GM18526 (cell line): ENCODE measurements around the gene OSM.

Experiments used
- POLR2A ChIP-seq: IDR thresholded peaks from 3 replicates; pipeline ENCODE4 v1.6.1; 2011; ENCODE audit not compliant: insufficient read length; ENCODE audit errors: extremely low read depth

The OSM gene

GRCh38 chr22:30266445-30267381, at the start of gene OSM:
Gene OSM (minus strand): TSS chr22:30266851. CDS start chr22:30266799, 52 bp downstream.
- peak; percentile 55 for TF ChIP-seq POLR2A

- TF ChIP-seq POLR2A = no peak
Measured at GRCh38 chr22:30315962-30316576, 49.4 kb upstream of the OSM start.

- TF ChIP-seq POLR2A = no peak
Measured at GRCh38 chr22:30314915-30315314, 48.3 kb upstream of the OSM start.

- no peak for TF ChIP-seq POLR2A
Measured at GRCh38 chr22:30313527-30314363, 47.1 kb upstream of the OSM start.

GRCh38 chr22:30312053-30312452, 45.4 kb upstream of the OSM start:
- no peak for TF ChIP-seq POLR2A

- no peak for TF ChIP-seq POLR2A
Measured at GRCh38 chr22:30310881-30311771, 44.5 kb upstream of the OSM start.

- no peak for TF ChIP-seq POLR2A
Measured at GRCh38 chr22:30309951-30310741, 43.5 kb upstream of the OSM start.

GRCh38 chr22:30308518-30309230, 42.0 kb upstream of the OSM start:
- TF ChIP-seq POLR2A = no peak

GRCh38 chr22:30308093-30308492, 41.4 kb upstream of the OSM start:
- TF ChIP-seq POLR2A = no peak

GRCh38 chr22:30307041-30307574, 40.5 kb upstream of the OSM start:
- no peak for TF ChIP-seq POLR2A

- no peak for TF ChIP-seq POLR2A
Measured at GRCh38 chr22:30306627-30307011, 40.0 kb upstream of the OSM start.

- TF ChIP-seq POLR2A = no peak
Measured at GRCh38 chr22:30305906-30306626, 39.4 kb upstream of the OSM start.

- TF ChIP-seq POLR2A = peak; percentile 71
Measured at GRCh38 chr22:30305519-30305905, 38.9 kb upstream of the OSM start.
